HG02981 (cell line): ENCODE data around the gene R3HDM2.
"Not testable (repeated sequence)": the region's sequence is repeated elsewhere in the genome, so short reads cannot be mapped to it uniquely, and the experiment has no call there.

Experiments
- ATAC-seq: cut with Tn5 transposase; IDR thresholded peaks from one replicate; pipeline ENCODE4 v1.9.1; 2021; ENCODE audit warnings: mild to moderate bottlenecking, moderate library complexity; ENCODE audit not compliant: unreplicated experiment

The R3HDM2 gene

DNA sequence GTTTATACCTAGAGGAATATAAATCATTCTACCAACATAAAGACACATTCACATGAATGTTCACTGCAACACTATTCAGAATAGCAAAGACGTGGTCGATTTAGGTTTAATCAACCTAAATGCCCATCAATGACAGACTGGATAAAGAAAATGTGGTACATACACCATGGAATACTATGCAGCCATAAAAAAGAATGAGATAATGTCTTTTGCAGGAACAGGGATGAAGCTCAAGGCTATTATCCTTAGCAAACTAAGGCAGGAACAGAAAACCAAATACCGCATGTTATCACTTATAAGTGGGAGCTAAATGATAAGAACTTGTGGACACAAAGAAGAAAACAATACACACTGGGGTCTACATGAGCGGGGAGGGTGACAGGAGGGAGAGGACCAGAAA is 94.5 kb downstream of the R3HDM2 start:
- not testable (repeated sequence) for ATAC-seq

DNA sequence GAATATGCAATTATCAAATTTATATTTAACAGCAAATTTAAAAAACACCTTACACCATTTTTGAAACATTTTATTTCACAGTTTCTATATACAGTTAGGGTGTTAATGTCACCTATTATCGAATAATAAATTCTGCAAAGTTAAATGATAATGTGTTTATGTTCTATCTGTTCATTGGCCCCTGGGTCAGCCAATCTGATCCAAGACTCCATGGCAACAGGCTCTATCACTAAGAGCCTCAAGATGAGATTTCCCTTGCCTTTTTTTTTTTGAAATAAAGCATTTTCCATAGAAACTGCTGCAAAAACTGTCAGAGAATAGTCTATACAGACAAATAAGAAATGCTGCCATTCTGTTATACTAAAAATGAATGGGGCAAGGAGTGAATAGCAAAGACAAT is 96.6 kb downstream of the R3HDM2 start:
- no peak for ATAC-seq

DNA sequence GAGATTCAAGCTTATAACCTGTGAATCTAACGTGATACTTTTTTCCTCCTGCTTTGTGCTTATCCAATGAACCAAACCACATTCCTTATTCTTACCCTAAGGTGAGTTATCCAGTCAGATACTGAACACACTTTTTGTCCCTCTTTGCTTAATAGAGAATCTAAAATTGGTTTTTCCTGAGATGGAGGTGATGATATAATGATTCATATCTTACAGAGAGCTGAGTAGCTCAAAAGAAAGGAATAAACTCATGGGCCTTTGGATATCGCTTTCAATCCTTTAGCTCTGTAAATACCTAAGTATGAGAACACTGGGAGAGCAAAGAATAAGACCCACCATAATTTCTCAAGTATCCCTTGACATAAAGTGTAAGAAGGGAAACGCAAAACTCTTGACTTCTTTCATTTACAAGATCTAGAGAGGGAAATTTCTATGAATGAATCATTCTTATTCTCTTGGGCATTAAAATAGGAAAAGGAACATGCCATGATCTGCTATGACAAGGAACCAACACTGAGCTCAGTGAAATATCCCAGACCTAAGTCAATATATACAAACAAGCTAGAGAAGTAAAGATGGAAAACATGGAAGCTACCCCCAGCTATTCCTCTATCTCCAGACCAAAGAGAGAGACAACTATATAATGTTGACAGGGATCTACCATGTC is 98.1 kb downstream of the R3HDM2 start:
- no peak for ATAC-seq

DNA sequence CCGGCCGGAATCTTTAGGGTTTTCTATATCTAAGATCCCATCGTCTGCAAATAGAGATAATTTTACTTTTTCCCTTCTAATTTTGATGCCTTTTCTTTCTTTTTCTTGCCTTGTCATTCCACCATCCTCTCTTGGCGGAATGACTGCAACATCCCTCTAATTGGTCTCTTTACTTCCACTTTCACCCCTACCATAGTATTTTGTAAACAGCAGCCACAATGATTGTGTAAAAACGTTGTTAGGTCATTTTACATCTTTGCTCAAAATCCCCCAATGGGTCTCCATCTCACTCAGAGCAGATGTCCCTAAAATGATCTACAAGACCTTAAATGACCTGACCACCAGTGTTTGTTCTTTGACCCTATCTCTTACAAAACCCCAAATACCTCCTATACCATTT is 99.9 kb downstream of the R3HDM2 start:
- ATAC-seq, result no peak

DNA sequence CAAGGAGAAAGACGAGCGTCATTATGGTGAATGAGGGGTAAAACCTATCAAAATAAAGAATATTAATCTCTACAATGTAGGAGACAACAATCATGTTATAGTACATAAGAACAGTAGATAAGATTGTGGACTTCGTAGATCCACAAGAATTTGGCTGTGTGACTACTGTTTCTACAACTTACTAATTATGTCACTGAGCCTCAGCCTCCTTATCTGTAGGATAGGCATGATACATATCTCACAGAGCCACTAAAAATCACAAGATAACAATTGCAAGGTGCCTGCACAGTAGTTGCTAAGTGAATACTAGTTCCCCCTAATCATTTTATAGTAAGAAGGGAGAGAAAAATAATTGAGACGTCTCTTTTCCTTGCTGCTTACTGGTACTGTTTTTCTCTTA is 101.6 kb downstream of the R3HDM2 start:
- ATAC-seq, result no peak

DNA sequence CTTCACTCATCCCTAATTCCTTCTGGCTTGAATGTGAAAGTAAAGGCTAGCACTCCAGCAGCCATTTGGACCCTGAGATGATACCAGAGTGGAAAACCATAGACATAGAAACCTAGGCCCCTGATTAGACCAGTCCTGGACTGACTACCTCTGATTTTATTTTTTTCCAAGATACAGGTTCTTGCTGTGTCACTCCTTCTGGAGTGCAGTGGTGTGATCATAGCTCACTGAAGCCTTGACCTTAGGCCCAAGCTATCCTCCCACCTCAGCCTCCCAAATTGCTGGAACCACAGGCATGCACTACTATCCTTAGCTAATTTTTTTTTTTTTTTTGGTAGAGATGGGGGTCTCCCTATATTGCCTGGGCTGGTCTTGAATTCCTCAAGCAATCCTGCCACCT is 105.4 kb downstream of the R3HDM2 start:
- no peak for ATAC-seq

- no peak for ATAC-seq
Measured at GRCh38 chr12:57323416-57323815, 107.4 kb downstream of the R3HDM2 start.

DNA sequence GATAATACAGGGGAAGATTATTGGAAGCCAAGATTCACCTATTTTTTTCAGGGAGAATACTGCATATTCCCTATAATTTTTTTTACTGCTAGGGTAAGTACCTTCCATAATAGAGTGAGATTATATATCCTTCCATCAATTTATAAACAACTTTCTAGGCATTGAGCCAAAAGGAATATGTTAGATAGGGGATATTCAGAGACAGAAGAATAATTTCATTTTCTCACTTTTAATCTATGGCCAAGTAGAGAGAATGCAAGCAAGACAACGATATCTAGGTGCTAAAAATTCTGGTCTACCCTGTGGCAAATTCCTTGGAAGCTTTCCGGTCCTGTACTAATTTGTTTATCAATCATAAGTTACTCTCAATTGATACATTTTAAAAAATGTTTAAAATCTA is 110.2 kb downstream of the R3HDM2 start:
- no peak for ATAC-seq

DNA sequence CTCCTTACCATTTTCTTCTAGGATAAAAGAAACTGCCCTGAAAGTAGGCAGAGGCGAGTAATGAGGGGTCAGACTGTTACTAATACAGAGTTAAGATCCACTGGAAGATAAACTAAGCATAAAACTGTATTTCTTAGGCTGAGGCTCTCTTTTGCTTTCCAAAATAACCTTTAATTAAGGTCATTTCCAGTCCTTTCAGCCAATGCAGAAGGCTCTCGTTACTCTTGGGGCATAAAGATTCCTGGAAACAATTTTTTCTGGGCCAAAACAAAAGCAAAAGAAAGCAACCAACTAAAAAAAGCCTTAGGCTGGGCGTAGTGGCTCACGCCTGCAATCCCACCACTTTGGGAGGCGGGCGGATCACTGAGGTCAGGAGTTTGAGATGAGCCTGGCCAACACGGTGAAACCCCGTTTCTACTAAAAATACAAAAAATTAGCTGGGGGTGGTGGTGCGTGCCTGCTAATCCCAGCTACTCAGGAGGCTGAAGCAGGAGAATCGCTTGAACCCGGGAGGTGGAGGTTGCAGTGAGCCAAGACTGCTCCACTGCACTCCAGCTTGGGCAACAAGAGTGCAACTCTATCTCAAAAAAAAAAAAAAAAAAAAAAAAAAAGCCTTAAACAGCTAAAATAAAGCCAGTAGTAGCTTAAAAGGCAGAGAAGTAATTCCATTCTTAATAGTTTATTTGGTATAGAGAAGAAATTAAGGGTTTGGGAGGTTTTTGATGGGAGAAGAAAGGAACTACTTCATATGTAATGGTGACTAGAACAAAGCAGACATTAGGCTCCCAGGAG is 111.0 kb downstream of the R3HDM2 start:
- no peak for ATAC-seq

DNA sequence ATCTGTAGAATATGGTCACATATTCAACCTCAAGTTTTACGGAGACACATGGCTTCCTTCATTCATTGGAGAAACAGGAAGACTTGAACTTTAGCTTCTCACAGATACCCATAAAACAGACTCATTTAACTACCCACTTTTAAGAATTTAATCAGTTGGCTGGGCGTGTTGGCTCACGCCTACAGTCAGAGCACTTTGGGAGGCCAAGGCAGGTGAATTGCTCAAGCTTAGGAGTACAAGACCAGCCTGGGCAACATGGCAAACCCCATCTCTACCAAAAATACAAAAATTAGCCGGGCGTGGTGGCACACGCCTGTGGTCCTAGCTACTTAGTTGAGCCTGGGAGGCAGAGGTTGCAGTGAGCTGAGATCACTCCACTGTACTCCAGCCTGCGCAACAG is 115.2 kb downstream of the R3HDM2 start:
- ATAC-seq, result no peak

DNA sequence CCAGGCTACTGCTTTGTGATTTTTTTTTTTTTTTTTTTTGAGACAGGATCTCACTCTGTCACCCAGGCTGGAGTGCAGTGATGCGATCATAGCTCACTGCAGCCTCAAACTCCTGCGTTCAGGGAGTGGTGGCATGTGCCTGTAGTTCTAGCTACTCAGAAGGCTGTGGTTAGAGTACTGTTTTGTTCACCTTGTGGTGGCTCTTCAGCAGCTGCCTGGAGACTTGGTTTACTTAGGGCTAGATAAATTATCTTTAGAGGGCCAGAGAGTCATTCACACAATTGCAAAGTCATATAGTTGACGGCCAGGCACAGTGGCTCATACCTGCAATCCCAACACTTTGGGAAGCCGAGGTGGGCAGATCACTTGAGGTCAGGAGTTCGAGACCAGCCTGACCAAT is 118.6 kb downstream of the R3HDM2 start:
- ATAC-seq, result not testable (repeated sequence)

DNA sequence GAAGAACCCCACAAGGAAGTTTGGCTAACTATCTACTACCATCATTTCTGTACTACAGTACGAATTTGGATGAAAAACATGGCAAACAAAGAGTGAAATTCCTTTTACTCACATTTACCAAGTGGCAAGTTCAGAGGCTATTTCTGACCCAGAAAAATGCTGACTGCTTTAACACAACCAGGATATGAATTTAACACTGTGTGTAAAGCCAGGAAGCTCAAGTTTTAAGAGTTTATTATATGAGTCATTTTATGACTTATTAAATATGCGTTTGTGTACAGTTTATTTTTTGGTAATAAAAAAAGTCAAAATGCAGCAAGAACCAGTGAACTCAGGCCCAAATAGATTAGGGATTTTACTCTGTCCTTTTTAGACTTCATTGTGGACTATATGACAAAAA is 121.4 kb downstream of the R3HDM2 start:
- no peak for ATAC-seq

DNA sequence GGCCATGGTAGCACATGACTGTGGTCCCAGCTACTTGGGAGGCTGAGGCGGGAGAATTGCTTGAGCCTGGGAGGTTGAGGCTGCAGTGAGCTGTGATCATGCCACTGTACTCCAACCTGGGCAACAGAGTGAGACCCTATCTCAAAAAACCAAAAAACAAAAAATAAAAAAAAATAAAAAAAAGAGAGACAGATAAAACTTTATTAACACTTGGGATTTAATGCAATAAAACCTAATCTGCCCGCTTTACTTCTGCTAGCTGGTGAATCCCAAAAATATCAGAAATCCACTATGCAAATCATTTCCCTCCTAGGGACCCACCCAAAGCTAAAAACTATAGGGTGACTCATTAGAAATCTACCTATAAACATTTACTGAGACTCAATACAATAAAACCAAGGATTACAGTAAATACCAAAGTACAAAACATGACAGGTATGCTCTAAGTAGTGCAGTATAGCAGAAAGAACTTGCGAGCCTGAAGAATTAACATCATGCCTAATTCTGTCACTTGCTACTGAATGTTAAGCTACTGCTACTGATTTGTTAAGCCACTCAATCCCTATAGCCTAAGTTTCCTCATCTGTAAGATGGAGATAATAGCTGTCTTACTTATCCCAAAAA is 129.8 kb downstream of the R3HDM2 start:
- ATAC-seq, result no peak

DNA sequence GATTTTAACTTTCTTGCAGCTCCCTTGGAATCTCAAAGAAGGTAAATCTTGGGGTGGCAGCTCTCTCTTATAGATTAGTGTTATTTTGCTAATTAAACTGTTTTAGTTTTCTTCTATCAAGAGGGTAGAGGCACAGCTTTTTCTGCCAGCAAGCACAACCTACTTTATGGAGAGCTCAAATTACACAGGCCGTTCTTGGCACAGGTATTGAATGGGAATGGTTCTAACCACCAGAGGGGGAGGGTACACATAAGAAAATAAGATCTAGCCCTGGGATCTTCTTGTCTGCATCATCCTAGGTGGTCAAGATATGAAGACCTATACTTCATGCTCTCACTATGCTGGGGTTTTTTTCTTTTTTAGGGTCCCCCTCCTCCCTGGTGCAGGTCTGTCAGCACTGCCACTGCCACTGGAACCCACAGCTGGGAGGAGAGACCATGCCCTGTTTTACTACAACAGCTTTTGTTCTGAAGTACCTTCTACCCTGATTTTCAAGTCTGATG is 131.3 kb downstream of the R3HDM2 start:
- no peak for ATAC-seq

DNA sequence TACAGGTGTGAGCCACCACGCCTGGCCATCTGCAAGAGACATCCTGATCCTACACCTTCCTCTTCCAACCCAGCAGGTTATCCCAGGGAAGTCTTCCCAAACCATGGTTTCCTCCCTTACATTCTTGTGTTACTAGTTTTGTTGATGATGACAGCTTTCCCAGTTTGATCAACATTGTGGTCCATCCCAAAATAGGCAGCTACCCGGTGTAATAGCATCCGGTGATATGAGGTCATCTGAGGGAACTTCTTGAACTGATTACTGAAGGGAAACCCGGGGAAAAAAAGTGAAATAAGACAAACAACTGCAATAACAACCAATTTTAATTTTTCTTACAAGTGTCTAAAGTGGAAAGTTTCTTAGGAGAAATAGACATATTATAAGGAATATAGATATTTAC is 134.6 kb downstream of the R3HDM2 start:
- no peak for ATAC-seq

GRCh38 chr12:57282073-57282472 is 148.8 kb downstream of the R3HDM2 start:
- not testable (repeated sequence) for ATAC-seq

- ATAC-seq, result peak; percentile 91
Measured at GRCh38 chr12:57280211-57281062, 150.4 kb downstream of the R3HDM2 start.

GRCh38 chr12:57278465-57279381 is 152.1 kb downstream of the R3HDM2 start:
- no peak for ATAC-seq

DNA sequence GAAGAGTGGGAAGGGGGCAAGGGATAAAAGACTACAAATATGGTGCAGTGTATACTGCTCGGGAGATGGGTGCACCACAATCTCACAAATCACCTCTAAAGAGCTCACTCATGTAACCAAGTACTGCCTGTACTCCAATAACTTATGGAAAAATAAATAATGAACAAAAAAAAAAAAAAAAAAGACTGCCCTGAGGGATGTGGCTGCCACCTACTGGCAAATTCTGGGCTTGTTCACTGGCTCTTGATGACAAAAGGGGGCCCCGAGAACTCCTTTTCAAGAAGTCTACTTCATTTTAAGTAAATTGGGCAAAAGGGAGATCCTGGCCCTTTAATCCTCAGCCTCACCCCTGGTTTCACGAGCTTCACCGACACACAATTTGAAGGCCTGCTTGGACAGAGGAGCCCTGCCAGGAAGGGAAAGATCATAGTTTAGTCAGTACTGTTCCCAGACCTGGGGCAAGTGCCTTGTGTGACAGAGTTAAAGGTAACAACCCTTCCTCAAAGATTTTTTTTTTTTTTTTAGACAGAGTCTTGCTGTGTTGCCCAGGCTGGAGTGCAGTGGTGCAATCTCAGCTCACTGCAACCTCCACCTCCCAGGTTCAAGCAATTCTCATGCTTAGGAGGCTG is 153.8 kb downstream of the R3HDM2 start:
- ATAC-seq, result no peak
